Common myeloid progenitor, CD34-positive (primary cell): ENCODE data around the gene NALCN.

ENCODE experiments used
- CTCF ChIA-PET: fragments of 350-600 bp; sonication (Branson Sonifier 250); formaldehyde crosslinking; loops from one replicate; lab custom pipeline; 2021; ENCODE audit warnings: antibody characterized with exemption; lab: Charles Lee
- POLR2A ChIA-PET: fragments of 350-600 bp; sonication (Branson Sonifier 250); formaldehyde crosslinking; loops from one replicate; lab custom pipeline; 2021; ENCODE audit warnings: antibody characterized with exemption; lab: Charles Lee
- DNase-seq, 3 donors: peaks; one replicate each; pipeline versions ENCODE4 v3.0.0 to v3.0.0-alpha.2; 2013
- H3K27ac ChIP-seq, 2 experiments: 1 replicate in 1 of 2; 2 replicates in 1 of 2; pipeline ENCODE4 v1.7.0; 2013; ENCODE audit warnings: inconsistent platforms in 2 of 2, low read length in 2 of 2, mild to moderate bottlenecking in 2 of 2, low read depth in 1 of 2, moderate library complexity in 1 of 2; ENCODE audit not compliant: severe bottlenecking in 2 of 2, insufficient read depth in 1 of 2, poor library complexity in 1 of 2
- H3K27me3 ChIP-seq, 5 experiments: replicated peaks in 2 of 5; 1 replicate in 3 of 5; 2 replicates in 2 of 5; pipeline versions ENCODE4 v1.6.1 to v1.7.0; 2013; ENCODE audit warnings: low read length in 4 of 5, mild to moderate bottlenecking in 2 of 5, moderate library complexity in 2 of 5, inconsistent platforms in 1 of 5; ENCODE audit not compliant: insufficient read depth in 5 of 5, control insufficient read depth in 4 of 5
- H3K36me3 ChIP-seq, 4 experiments: 1 replicate in 2 of 4; 2 replicates in 2 of 4; pipeline versions ENCODE4 v1.6.1 to v1.7.0; 2013; ENCODE audit warnings: low read length in 3 of 4, control low read depth in 1 of 4, mild to moderate bottlenecking in 1 of 4; ENCODE audit not compliant: control insufficient read depth in 4 of 4, insufficient read depth in 4 of 4
- H3K4me1 ChIP-seq, 4 experiments: 1 replicate in 3 of 4; 2 replicates in 1 of 4; pipeline versions ENCODE4 v1.6.1 to v1.7.1; 2013; ENCODE audit warnings: low read length in 3 of 4, mild to moderate bottlenecking in 3 of 4, control low read depth in 1 of 4, inconsistent platforms in 1 of 4, moderate library complexity in 1 of 4; ENCODE audit not compliant: control insufficient read depth in 4 of 4, insufficient read depth in 4 of 4; ENCODE audit errors: control extremely low read depth in 1 of 4
- H3K4me3 ChIP-seq, 7 experiments: 1 replicate in 4 of 7; 2 replicates in 3 of 7; pipeline versions ENCODE4 v1.5.1 to v1.7.0; 2013; ENCODE audit warnings: mild to moderate bottlenecking in 7 of 7, low read length in 6 of 7, moderate library complexity in 6 of 7, inconsistent platforms in 2 of 7, low read depth in 2 of 7, control low read depth in 1 of 7; ENCODE audit not compliant: insufficient read depth in 4 of 7, control insufficient read depth in 1 of 7; ENCODE audit errors: extremely low read depth in 1 of 7
- H3K9me3 ChIP-seq, 5 experiments: 1 replicate in 4 of 5; 2 replicates in 1 of 5; pipeline versions ENCODE4 v1.6.1 to v1.7.1; 2013; ENCODE audit warnings: low read length in 4 of 5, mild to moderate bottlenecking in 2 of 5, inconsistent platforms in 1 of 5, low read depth in 1 of 5, moderate library complexity in 1 of 5; ENCODE audit not compliant: control insufficient read depth in 4 of 5, insufficient read depth in 2 of 5; ENCODE audit errors: control extremely low read depth in 1 of 5
- WGBS: methylation state at CpG from one replicate; pipeline ENCODE4 v1.1.5; 2013; ENCODE audit not compliant: insufficient coverage; 5-methylcytosine and 5-hydroxymethylcytosine counted together

NALCN gene

GRCh38 chr13:101144808-101145419 lies 271.4 kb downstream of the NALCN start:
- Histone ChIP-seq H3K27ac (no peak overlapping the region), H3K4me1 (no peaks in the 10 kb centered on the region), H3K9me3 (no peaks in the 10 kb centered on the region), H3K4me3 (no peak overlapping the region), H3K27me3 (peaks cover 7 to 18% (median 12%) of the 10 kb centered on the region in 5 experiments), H3K36me3 (no peaks in the 10 kb centered on the region)
- peak; percentile 53 to 81 (median 70) for DNase-seq
- ChIA-PET CTCF (interaction anchor here (0.6 to 2.4 kb wide), 9 partner anchors 10 to 1412 kb away, joined by 3 to 7 read pairs (median 5); partner anchors contain the start of gene ITGBL1), POLR2A (interaction anchor here (0.6 kb wide), 1 partner anchor 1427 kb away, joined by 3 read pairs; no protein-coding TSS in a partner anchor)
- no CpG with 5 or more reads among the region's 7 CpGs for WGBS

- ChIA-PET POLR2A (no interaction called here), CTCF (no interaction called here)
- H3K9me3 ChIP-seq: peaks cover 0 to 1% (median 0%) of the 10 kb centered on the region in 5 experiments
- no peak overlapping the region for H3K27ac ChIP-seq
- DNase-seq: no peak
- peaks cover 7 to 23% (median 19%) of the 10 kb centered on the region in 5 experiments for H3K27me3 ChIP-seq
- WGBS: 100% methylated on average over 2 of the region's 2 CpGs
- H3K36me3 ChIP-seq: no peaks in the 10 kb centered on the region
- H3K4me3 ChIP-seq: no peak overlapping the region
- no peaks in the 10 kb centered on the region for H3K4me1 ChIP-seq
These were observed 275.4 kb downstream of the NALCN start for GRCh38 chr13:101140936-101141335.

GRCh38 chr13:101140087-101140770 lies 276.1 kb downstream of the NALCN start:
- ChIA-PET POLR2A (no interaction called here), CTCF (no interaction called here)
- no peak for DNase-seq

GRCh38 chr13:101139081-101139480 lies 277.2 kb downstream of the NALCN start:
- peaks cover 0 to 1% (median 0%) of the 10 kb centered on the region in 5 experiments for H3K9me3 ChIP-seq
- no peaks in the 10 kb centered on the region for H3K4me1 ChIP-seq
- POLR2A ChIA-PET: no interaction called here
- CTCF ChIA-PET: no interaction called here
- no peak overlapping the region for H3K4me3 ChIP-seq
- H3K36me3 ChIP-seq: no peaks in the 10 kb centered on the region
- H3K27ac ChIP-seq: no peak overlapping the region
- no peak for DNase-seq
- H3K27me3 ChIP-seq: peaks cover 4 to 23% (median 16%) of the 10 kb centered on the region in 5 experiments

More at GRCh38 chr13:101140087-101140770, 276.1 kb downstream of the NALCN start:
- no peak overlapping the region for H3K27ac ChIP-seq
- no peaks in the 10 kb centered on the region for H3K4me1 ChIP-seq
- peaks cover 0 to 1% (median 0%) of the 10 kb centered on the region in 5 experiments for H3K9me3 ChIP-seq
- H3K36me3 ChIP-seq: no peaks in the 10 kb centered on the region
- H3K4me3 ChIP-seq: no peak overlapping the region
- peaks cover 4 to 23% (median 19%) of the 10 kb centered on the region in 5 experiments for H3K27me3 ChIP-seq
- WGBS: 100% methylated on average over 1 of the region's 9 CpGs

GRCh38 chr13:101127741-101128353 lies 288.5 kb downstream of the NALCN start:
- CTCF ChIA-PET: interaction anchor here (0.6 to 3.2 kb wide), 5 partner anchors 9 to 554 kb away, joined by 3 to 12 read pairs (median 6); no protein-coding TSS in a partner anchor
- Histone ChIP-seq H3K9me3 (no peaks in the 10 kb centered on the region), H3K36me3 (no peaks in the 10 kb centered on the region), H3K4me3 (no peak overlapping the region), H3K27ac (no peak overlapping the region), H3K4me1 (no peaks in the 10 kb centered on the region), H3K27me3 (no peaks in the 10 kb centered on the region)
- peak; percentile 25 to 62 (median 42) for DNase-seq
- POLR2A ChIA-PET: no interaction called here
- 83% methylated on average over 1 of the region's 5 CpGs for WGBS

GRCh38 chr13:101123028-101123427 lies 293.3 kb downstream of the NALCN start:
- no peak for DNase-seq
- ChIA-PET CTCF (interaction anchor here (2.1 kb wide), 1 partner anchor 10 kb away, joined by 4 read pairs; no protein-coding TSS in a partner anchor), POLR2A (no interaction called here)
- no peaks in the 10 kb centered on the region for H3K36me3 ChIP-seq
- no peak overlapping the region for H3K27ac ChIP-seq
- no peaks in the 10 kb centered on the region for H3K9me3 ChIP-seq
- WGBS: no CpG with 5 or more reads among the region's 1 CpG
- H3K4me3 ChIP-seq: no peak overlapping the region
- no peaks in the 10 kb centered on the region for H3K27me3 ChIP-seq
- H3K4me1 ChIP-seq: peaks cover 0 to 2% (median 0%) of the 10 kb centered on the region in 4 experiments
